Keratinocyte (primary cell): ENCODE measurements around the gene KIDINS220.

Experiments
- CTCF ChIP-seq, 3 experiments: IDR thresholded peaks in 1 of 3; conservative IDR thresholded peaks in 1 of 3; optimal IDR thresholded peaks in 1 of 3; 2 replicates in 2 of 3; 3 replicates in 1 of 3; pipeline versions ENCODE3 to v1.5.1; 2011; ENCODE audit warnings: low read length in 3 of 3, mild to moderate bottlenecking in 3 of 3, moderate library complexity in 2 of 3, control low read depth in 1 of 3, inconsistent platforms in 1 of 3; ENCODE audit not compliant: insufficient read depth in 2 of 3; ENCODE audit errors: extremely low read depth in 1 of 3
- EZH2 ChIP-seq: IDR thresholded peaks from one replicate; pipeline ENCODE4 v1.6.1; 2012; ENCODE audit warnings: inconsistent platforms, mild to moderate bottlenecking, low read length, moderate library complexity

- TF ChIP-seq CTCF (optimal IDR thresholded peaks at IDR 0.05 in 1 of 3, IDR thresholded peaks at IDR 0.05 in 1 of 3, conservative IDR thresholded peaks at IDR 0.05 in 1 of 3; ENCODE audit: extremely low read depth in 1 of 3, insufficient read depth in 2 of 3, low read length in 3 of 3) (no peak), EZH2 (no peak)
Measured at GRCh38 chr2:8740136-8740535, 97.3 kb downstream of the KIDINS220 start.
